GM20000 (cell line): ENCODE data around the gene TRAPPC12.

Experiments
- DNase-seq: peaks from one replicate; pipeline ENCODE4 v3.0.0; 2012; ENCODE audit warnings: low spot score
- TF ChIP-seq, protein P1 (sequence below): IDR thresholded peaks from 2 replicates; pipeline ENCODE4 v1.5.1; 2012; ENCODE audit warnings: mild to moderate bottlenecking, control low read depth; ENCODE audit errors: extremely low read depth, missing control alignments

The TRAPPC12 gene

GRCh38 chr2:3483227-3483985, 103.9 kb downstream of the TRAPPC12 start:
- no peak for DNase-seq

DNA sequence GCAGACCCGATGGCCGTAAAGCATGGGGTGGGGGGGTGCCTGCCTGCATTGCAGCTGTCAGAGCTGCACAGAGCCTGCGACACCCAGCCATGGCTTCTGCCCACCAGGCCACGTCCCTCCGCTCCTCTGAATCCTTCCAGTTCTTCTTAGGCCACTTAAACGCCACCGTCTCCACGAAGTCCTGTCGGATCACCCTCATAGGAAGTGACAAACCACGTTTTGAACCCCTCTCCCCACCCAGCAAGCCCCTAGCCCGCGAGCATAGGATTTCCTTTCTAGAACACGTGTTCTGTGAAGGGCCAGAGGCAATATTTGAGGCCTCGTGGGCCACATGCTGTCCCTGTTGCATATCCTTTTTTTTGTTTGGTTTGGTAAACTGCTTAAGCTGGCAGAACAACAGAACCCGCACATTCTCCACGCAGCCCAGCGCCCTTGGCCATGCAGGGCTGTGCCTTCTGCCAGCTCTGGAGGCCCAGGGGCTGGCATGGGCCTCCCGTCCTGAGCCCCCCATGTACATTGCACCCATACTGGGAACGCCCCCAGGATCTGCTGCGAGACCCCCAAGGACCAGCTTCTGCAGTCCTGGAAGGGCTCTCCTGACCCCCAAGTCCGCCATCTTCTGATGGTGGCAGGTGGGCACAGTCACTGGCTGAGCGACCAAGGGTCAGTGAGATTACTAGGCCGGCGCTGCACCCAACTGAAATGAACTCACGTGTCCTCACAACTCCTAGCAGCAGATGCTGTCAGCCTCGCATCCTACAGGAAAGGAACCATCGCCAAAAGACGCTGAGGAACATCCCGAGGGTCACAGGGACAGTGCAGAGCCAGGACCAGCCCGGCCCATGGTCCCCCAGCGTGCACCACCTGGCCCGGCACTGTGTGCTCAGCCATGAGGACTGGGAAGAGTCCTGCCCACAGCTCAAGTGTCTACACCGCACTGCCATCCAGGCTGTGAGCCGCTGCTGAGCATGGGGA, 104.8 kb downstream of the TRAPPC12 start:
- TF ChIP-seq, protein P1, sequence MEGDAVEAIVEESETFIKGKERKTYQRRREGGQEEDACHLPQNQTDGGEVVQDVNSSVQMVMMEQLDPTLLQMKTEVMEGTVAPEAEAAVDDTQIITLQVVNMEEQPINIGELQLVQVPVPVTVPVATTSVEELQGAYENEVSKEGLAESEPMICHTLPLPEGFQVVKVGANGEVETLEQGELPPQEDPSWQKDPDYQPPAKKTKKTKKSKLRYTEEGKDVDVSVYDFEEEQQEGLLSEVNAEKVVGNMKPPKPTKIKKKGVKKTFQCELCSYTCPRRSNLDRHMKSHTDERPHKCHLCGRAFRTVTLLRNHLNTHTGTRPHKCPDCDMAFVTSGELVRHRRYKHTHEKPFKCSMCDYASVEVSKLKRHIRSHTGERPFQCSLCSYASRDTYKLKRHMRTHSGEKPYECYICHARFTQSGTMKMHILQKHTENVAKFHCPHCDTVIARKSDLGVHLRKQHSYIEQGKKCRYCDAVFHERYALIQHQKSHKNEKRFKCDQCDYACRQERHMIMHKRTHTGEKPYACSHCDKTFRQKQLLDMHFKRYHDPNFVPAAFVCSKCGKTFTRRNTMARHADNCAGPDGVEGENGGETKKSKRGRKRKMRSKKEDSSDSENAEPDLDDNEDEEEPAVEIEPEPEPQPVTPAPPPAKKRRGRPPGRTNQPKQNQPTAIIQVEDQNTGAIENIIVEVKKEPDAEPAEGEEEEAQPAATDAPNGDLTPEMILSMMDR: no peak
- no peak for DNase-seq

More at GRCh38 chr2:3483227-3483985, 103.9 kb downstream of the TRAPPC12 start:
- TF ChIP-seq, protein P1: no peak

- TF ChIP-seq, protein P1: no peak
- no peak for DNase-seq
These were observed 105.7 kb downstream of the TRAPPC12 start for GRCh38 chr2:3485166-3485565.

DNA sequence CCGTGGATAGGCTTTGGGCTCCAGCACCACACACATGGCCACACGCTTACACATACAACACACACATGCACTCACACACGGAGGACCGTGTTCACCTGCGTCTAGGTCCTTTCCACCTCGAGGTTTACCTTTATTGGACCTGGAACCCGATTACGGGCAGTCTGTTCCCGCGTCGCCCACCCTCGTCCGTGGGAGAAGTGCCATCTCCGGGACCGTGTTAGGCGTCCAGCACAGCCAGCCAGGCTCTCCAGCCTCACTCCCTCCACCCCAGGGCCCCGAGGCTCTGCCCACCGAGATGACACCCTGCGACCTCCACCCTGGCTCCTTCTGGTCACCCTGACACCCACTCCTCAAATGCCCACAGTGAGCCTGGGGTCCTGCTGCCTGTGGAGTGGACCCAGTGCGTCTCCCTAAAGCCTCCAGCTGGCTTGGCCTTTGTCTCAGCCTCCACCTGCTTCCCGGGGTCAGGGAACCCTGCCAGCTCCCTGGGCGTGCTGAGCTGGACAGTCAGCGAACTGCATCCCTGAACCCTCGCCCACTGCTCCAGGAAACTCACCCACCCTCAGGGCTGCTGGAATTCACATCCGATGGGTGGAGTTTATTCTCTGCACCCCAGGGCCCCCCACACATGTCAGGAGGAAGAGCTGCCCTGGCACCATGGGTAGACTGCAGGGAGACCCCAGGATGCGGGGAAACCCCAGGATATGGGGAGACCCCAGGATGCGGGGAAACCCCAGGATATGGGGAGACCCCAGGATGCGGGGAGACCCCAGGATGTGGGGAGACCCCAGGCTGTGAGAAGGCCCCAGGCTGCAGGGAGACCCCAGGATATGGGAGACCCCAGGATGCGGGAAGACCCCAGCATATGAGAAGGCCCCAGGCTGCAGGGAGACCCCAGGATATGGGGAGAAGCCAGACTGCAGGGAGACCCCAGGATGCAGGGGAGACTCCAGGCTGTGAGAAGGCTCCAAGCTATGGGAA, 106.8 kb downstream of the TRAPPC12 start:
- DNase-seq: no peak
- TF ChIP-seq, protein P1: no peak

GRCh38 chr2:3487028-3487425, 107.5 kb downstream of the TRAPPC12 start:
- TF ChIP-seq, protein P1: no peak
- no peak for DNase-seq

GRCh38 chr2:3487432-3487831, 107.9 kb downstream of the TRAPPC12 start:
- TF ChIP-seq, protein P1: no peak
- no peak for DNase-seq
